Measurements from ENCODE around the gene ADGRF5. TPM values are rescaled to one million over a fixed set of nuclear protein-coding genes. Genes with fewer than 3 reads are reported as not detected.

The ADGRF5 gene
- total RNA-seq, 2 experiments from 2014 or later, result not detected

- Mint-ChIP-seq H3K27me3 (peaks cover 3% of the 10 kb centered on the region), H3K4me3 (no peak overlapping the region), H3K9me3 (no peaks in the 10 kb centered on the region), H3K27ac (no peak overlapping the region), H3K36me3 (ENCODE audit: low read depth) (no peaks in the 10 kb centered on the region), H3K4me1 (ENCODE audit: low read depth) (no peaks in the 10 kb centered on the region)
- no peak for TF ChIP-seq CTCF (IDR thresholded peaks at IDR 0.05)
- intact Hi-C loops (cut with micrococcal nuclease), result no loop called here
- DNase-seq (no peak), ATAC-seq (no peak)
- ChIA-PET POLR2A (no interaction called here), CTCF (no interaction called here)
Observed at GRCh38 chr6:46828939-46829338, 92.8 kb downstream of the ADGRF5 start.

- POLR2A ChIA-PET, result no interaction called here
- CTCF ChIA-PET, result no interaction called here
- no peaks in the 10 kb centered on the region for H3K4me1 Mint-ChIP-seq (ENCODE audit: low read depth)
- no peaks in the 10 kb centered on the region for H3K36me3 Mint-ChIP-seq (ENCODE audit: low read depth)
- peaks cover 2% of the 10 kb centered on the region for H3K27me3 Mint-ChIP-seq
- intact Hi-C loops (cut with micrococcal nuclease), result no loop called here
- ATAC-seq (no peak), DNase-seq (no peak)
- no peak overlapping the region for H3K27ac Mint-ChIP-seq
- no peak overlapping the region for H3K4me3 Mint-ChIP-seq
- TF ChIP-seq CTCF (IDR thresholded peaks at IDR 0.05), result no peak
- H3K9me3 Mint-ChIP-seq, result no peaks in the 10 kb centered on the region
Observed at GRCh38 chr6:46821458-46821881, 100.3 kb downstream of the ADGRF5 start.

- no peak overlapping the region for H3K4me3 Mint-ChIP-seq
- ChIA-PET CTCF (no interaction called here), POLR2A (no interaction called here)
- no peak for TF ChIP-seq CTCF (IDR thresholded peaks at IDR 0.05)
- no peak overlapping the region for H3K27ac Mint-ChIP-seq
- no peak for ATAC-seq
- H3K4me1 Mint-ChIP-seq (ENCODE audit: low read depth), result no peaks in the 10 kb centered on the region
- DNase-seq, result no peak
- no peaks in the 10 kb centered on the region for H3K9me3 Mint-ChIP-seq
- peaks cover 7% of the 10 kb centered on the region for H3K27me3 Mint-ChIP-seq
- intact Hi-C loops (cut with micrococcal nuclease), result no loop called here
- no peaks in the 10 kb centered on the region for H3K36me3 Mint-ChIP-seq (ENCODE audit: low read depth)
Observed at GRCh38 chr6:46819561-46819960, 102.2 kb downstream of the ADGRF5 start.

GRCh38 chr6:46816626-46817025 lies 105.1 kb downstream of the ADGRF5 start:
- no peaks in the 10 kb centered on the region for H3K9me3 Mint-ChIP-seq
- peaks cover 14% of the 10 kb centered on the region for H3K27me3 Mint-ChIP-seq
- no peaks in the 10 kb centered on the region for H3K4me1 Mint-ChIP-seq (ENCODE audit: low read depth)
- no peak overlapping the region for H3K27ac Mint-ChIP-seq
- no peak overlapping the region for H3K4me3 Mint-ChIP-seq
- DNase-seq (no peak), ATAC-seq (no peak)
- intact Hi-C loops (cut with micrococcal nuclease), result no loop called here
- CTCF ChIA-PET, result no interaction called here
- H3K36me3 Mint-ChIP-seq (ENCODE audit: low read depth), result no peaks in the 10 kb centered on the region
- POLR2A ChIA-PET, result no interaction called here
- no peak for TF ChIP-seq CTCF (IDR thresholded peaks at IDR 0.05)

- ChIA-PET POLR2A (no interaction called here), CTCF (no interaction called here)
- no peak for DNase-seq
- H3K27ac Mint-ChIP-seq, result no peak overlapping the region
- H3K4me1 Mint-ChIP-seq (ENCODE audit: low read depth), result no peaks in the 10 kb centered on the region
- ATAC-seq, result no peak
- no peaks in the 10 kb centered on the region for H3K9me3 Mint-ChIP-seq
- no peak overlapping the region for H3K4me3 Mint-ChIP-seq
- TF ChIP-seq CTCF (IDR thresholded peaks at IDR 0.05), result no peak
- H3K36me3 Mint-ChIP-seq (ENCODE audit: low read depth), result no peaks in the 10 kb centered on the region
- peaks cover 21% of the 10 kb centered on the region for H3K27me3 Mint-ChIP-seq
- intact Hi-C loops (cut with micrococcal nuclease), result no loop called here
Observed at GRCh38 chr6:46815130-46815529, 106.6 kb downstream of the ADGRF5 start.
